DOHH2 (cell line): ENCODE measurements around the gene SCAMP2.

ENCODE experiments used
- H3F3A ChIP-seq: fragments of 200-600 bp; sonication (generic), shearing (Covaris generic); 2 replicates; pipeline ENCODE4 v1.6.0; 2016; ENCODE audit warnings: antibody characterized with exemption, mild to moderate bottlenecking; ENCODE audit not compliant: control insufficient read depth, insufficient read depth
- H3K27ac ChIP-seq: fragments of 200-600 bp; sonication (generic); 2 replicates; pipeline ENCODE4 v1.5.1; 2014; ENCODE audit warnings: low read depth, mild to moderate bottlenecking, low read length, moderate library complexity
- H3K27me3 ChIP-seq: fragments of 200-600 bp; sonication (generic); 2 replicates; pipeline ENCODE4 v1.6.1; 2014; ENCODE audit warnings: mild to moderate bottlenecking, low read length, mixed read lengths; ENCODE audit not compliant: control insufficient read depth
- H3K36me3 ChIP-seq: fragments of 200-600 bp; sonication (generic); 2 replicates; pipeline ENCODE4 v1.6.1; 2014; ENCODE audit warnings: mild to moderate bottlenecking, low read length, moderate library complexity, mixed read lengths; ENCODE audit not compliant: control insufficient read depth
- H3K4me1 ChIP-seq: fragments of 200-600 bp; sonication (generic); 2 replicates; pipeline ENCODE4 v1.6.1; 2014; ENCODE audit warnings: mild to moderate bottlenecking, low read length, mixed read lengths; ENCODE audit not compliant: control insufficient read depth
- H3K4me2 ChIP-seq: fragments of 200-600 bp; sonication (generic); 2 replicates; pipeline ENCODE4 v1.6.0; 2014; ENCODE audit warnings: mild to moderate bottlenecking, low read length, moderate library complexity
- H3K4me3 ChIP-seq: fragments of 200-600 bp; sonication (generic); 2 replicates; pipeline ENCODE4 v1.5.1; 2014; ENCODE audit warnings: mild to moderate bottlenecking, low read length, mixed read lengths
- H3K79me2 ChIP-seq: fragments of 200-600 bp; sonication (generic); 2 replicates; pipeline ENCODE4 v1.6.1; 2014; ENCODE audit warnings: mild to moderate bottlenecking, low read length, mixed read lengths; ENCODE audit not compliant: control insufficient read depth
- H3K9me2 ChIP-seq: fragments of 200-600 bp; sonication (generic); replicated peaks from 2 replicates; pipeline ENCODE4 v1.6.1; 2014; ENCODE audit warnings: mild to moderate bottlenecking, low read length, mixed read lengths; ENCODE audit not compliant: control insufficient read depth
- H3K9me3 ChIP-seq: fragments of 200-600 bp; sonication (generic); 2 replicates; pipeline ENCODE4 v1.6.1; 2014; ENCODE audit warnings: antibody characterized with exemption, low read length, mixed read lengths; ENCODE audit not compliant: control insufficient read depth, insufficient read depth
- H4K20me1 ChIP-seq: fragments of 200-600 bp; sonication (generic); 2 replicates; pipeline ENCODE4 v1.6.0; 2014; ENCODE audit warnings: low read depth, mild to moderate bottlenecking, antibody characterized with exemption, low read length, moderate library complexity; ENCODE audit not compliant: control insufficient read depth, insufficient read depth
- EZH2phosphoT487 ChIP-seq: fragments of 200-600 bp; sonication (generic); IDR thresholded peaks from 2 replicates; pipeline ENCODE4 v1.6.1; 2017; ENCODE audit warnings: borderline replicate concordance, mild to moderate bottlenecking, antibody characterized with exemption, low read length, moderate library complexity, mixed read lengths
- TF ChIP-seq, protein P1 (sequence below): fragments of 200-600 bp; sonication (generic); IDR thresholded peaks from one replicate; pipeline ENCODE4 v1.5.1; 2014; ENCODE audit warnings: antibody characterized with exemption, mild to moderate bottlenecking, low read depth, low read length; ENCODE audit not compliant: poor library complexity, severe bottlenecking

SCAMP2 gene

DNA sequence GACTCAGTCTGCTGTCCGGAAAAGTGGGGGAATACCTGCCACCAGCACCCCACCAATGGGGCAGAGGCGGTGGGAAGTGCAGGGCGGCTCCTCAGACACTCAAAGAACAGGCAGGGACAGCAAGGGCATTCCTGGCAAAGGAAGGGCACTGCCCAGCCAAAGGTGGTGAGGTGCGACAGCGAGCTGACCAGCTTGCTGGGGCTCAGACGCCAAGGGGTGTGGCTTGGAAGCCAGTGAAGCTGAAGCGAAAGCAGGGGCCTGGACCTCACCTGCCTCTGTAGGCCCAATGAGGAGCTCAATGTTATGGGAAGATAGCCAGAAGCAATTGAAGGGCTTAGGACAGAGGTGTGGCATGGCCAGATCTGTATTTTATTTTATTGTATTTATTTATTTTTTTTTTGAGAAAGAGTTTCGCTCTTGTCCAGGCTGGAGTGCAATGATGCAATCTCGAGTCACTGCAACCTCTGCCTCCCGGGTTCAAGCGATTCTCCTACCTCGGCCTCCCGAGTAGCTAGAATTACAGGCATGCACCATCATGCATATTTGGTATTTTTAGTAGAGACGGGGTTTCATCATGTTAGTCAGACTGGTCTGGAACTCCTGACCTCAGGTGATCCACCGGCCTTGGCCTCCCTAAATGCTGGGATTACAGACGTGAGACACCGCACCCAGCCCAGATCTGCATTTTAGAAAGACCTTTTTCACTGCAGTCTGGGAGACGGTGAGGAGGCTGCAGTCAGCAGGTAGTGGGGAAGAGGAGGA, 64.9 kb downstream of the SCAMP2 start:
- H3K4me2 ChIP-seq, result no peak overlapping the region
- H3K4me1 ChIP-seq, result peaks cover 8% of the 10 kb centered on the region
- peaks cover 26% of the 10 kb centered on the region for H3F3A ChIP-seq
- H3K4me3 ChIP-seq, result no peak overlapping the region
- no peaks in the 10 kb centered on the region for H3K9me3 ChIP-seq
- H3K79me2 ChIP-seq, result no peaks in the 10 kb centered on the region
- H4K20me1 ChIP-seq, result no peaks in the 10 kb centered on the region
- TF ChIP-seq EZH2phosphoT487, result no peak
- TF ChIP-seq, protein P1, sequence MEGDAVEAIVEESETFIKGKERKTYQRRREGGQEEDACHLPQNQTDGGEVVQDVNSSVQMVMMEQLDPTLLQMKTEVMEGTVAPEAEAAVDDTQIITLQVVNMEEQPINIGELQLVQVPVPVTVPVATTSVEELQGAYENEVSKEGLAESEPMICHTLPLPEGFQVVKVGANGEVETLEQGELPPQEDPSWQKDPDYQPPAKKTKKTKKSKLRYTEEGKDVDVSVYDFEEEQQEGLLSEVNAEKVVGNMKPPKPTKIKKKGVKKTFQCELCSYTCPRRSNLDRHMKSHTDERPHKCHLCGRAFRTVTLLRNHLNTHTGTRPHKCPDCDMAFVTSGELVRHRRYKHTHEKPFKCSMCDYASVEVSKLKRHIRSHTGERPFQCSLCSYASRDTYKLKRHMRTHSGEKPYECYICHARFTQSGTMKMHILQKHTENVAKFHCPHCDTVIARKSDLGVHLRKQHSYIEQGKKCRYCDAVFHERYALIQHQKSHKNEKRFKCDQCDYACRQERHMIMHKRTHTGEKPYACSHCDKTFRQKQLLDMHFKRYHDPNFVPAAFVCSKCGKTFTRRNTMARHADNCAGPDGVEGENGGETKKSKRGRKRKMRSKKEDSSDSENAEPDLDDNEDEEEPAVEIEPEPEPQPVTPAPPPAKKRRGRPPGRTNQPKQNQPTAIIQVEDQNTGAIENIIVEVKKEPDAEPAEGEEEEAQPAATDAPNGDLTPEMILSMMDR, result no peak
- peaks cover 8% of the 10 kb centered on the region for H3K27me3 ChIP-seq
- H3K9me2 ChIP-seq, result no peaks in the 10 kb centered on the region
- peaks cover 18% of the 10 kb centered on the region for H3K36me3 ChIP-seq
- no peak overlapping the region for H3K27ac ChIP-seq

DNA sequence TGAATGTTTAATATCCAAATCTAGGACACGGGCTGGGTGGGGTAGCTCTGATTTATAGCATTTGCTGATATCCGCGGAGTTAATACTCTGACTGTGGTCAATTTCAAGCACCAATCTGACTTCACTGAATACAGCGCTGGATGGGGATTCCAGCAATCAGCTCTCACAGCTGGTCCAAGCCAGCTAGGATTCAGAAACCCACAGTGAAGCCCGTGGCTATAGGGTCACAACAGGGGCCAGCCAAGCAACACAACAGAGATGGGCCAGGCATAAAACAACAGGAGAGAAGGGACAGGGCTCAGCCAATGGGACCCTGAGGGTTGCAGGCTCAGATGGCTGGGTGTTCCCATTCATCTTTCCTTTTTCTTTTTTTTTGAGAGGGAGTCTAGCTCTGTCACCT, 65.9 kb downstream of the SCAMP2 start:
- Histone ChIP-seq H3K4me1 (peaks cover 8% of the 10 kb centered on the region), H3K27ac (no peak overlapping the region), H3K9me3 (no peaks in the 10 kb centered on the region), H4K20me1 (0 out of 2 replicates have a peak, but pooled peaks cover 2% of the 10 kb centered on the region), H3K27me3 (peaks cover 8% of the 10 kb centered on the region), H3F3A (peaks cover 29% of the 10 kb centered on the region), H3K4me2 (no peak overlapping the region), H3K9me2 (no peaks in the 10 kb centered on the region), H3K79me2 (no peaks in the 10 kb centered on the region), H3K36me3 (peaks cover 28% of the 10 kb centered on the region), H3K4me3 (no peak overlapping the region)
- no peak for TF ChIP-seq EZH2phosphoT487
- TF ChIP-seq, protein P1, result no peak

DNA sequence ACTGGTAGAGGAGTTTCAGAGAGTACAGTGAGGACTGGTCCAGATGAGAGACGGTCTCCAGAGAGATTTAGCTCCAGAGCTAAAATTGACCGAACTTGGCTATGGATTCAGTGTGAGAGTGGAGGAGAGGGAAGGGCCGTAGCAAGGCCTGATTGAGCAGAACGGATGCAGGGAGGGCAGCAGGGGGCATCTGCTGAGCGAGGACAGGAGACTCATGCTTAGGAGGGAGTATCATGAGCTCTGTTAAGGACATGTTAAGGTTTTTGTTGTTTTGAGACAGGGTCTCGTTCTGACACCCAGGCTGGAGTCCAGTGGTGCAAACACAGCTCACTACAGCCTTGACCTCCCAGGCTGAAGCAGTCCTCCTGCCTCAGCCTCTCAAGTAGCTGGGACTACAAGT, 68.2 kb downstream of the SCAMP2 start:
- TF ChIP-seq, protein P1, result no peak
- no peak for TF ChIP-seq EZH2phosphoT487
- Histone ChIP-seq H4K20me1 (peaks cover 21% of the 10 kb centered on the region), H3K27me3 (peaks cover 8% of the 10 kb centered on the region), H3K4me3 (no peak overlapping the region), H3K9me3 (no peaks in the 10 kb centered on the region), H3F3A (peaks cover 29% of the 10 kb centered on the region), H3K4me2 (no peak overlapping the region), H3K36me3 (peaks cover 51% of the 10 kb centered on the region), H3K79me2 (peaks cover 1% of the 10 kb centered on the region; the same call in 1 of the 2 replicates), H3K27ac (no peak overlapping the region), H3K4me1 (peaks cover 15% of the 10 kb centered on the region), H3K9me2 (no peaks in the 10 kb centered on the region)
